ENCODE data around the gene C5AR1. TPM values are rescaled to one million over a fixed set of nuclear protein-coding genes. Genes with fewer than 3 reads are reported as not detected.

C5AR1 gene
- total RNA-seq, 1 donor from 2014 or later: 0.98 TPM

DNA sequence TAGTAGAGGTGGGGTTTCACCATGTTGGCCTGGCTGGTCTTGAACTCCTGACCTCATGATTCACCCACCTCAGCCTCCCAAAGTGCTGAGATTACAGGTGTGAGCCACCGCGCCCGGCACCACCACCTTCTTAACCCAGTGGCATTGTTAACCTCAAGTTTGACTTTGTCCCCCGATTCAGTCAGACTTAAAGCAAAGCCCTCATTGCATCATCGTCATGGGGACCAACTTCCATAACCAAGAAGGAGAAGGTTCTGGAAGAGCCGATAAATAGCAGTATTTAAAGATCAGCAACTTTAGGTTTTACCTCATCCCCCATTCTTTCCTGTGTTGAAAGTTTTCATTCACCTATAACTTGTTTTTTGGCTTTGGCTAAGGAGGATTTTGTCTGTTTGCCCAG lies 41.6 kb upstream of the C5AR1 start:
- peaks cover 37% of the 10 kb centered on the region for H3K36me3 Mint-ChIP-seq
- DNase-seq (ENCODE audit: low spot score in 2 of 2, unreplicated experiment in 2 of 2): no peak

GRCh38 chr19:47269596-47269995 lies 40.1 kb upstream of the C5AR1 start:
- Mint-ChIP-seq H3K9me3 (no peaks in the 10 kb centered on the region), H3K27ac (no peak overlapping the region), H3K36me3 (peaks cover 30% of the 10 kb centered on the region), H3K27me3 (ENCODE audit: low read depth) (no peaks in the 10 kb centered on the region), H3K4me3 (no peak overlapping the region), H3K4me1 (peaks cover 10% of the 10 kb centered on the region)
- no peak for DNase-seq (ENCODE audit: low spot score in 2 of 2, unreplicated experiment in 2 of 2)
- TF ChIP-seq CTCF (IDR thresholded peaks at IDR 0.05; ENCODE audit: unreplicated experiment): no peak

More for the DNA sequence above, 41.6 kb upstream of the C5AR1 start:
- Mint-ChIP-seq H3K4me3 (no peak overlapping the region), H3K4me1 (peaks cover 9% of the 10 kb centered on the region), H3K27me3 (ENCODE audit: low read depth) (no peaks in the 10 kb centered on the region), H3K9me3 (no peaks in the 10 kb centered on the region), H3K27ac (no peak overlapping the region)
- no peak for TF ChIP-seq CTCF (IDR thresholded peaks at IDR 0.05; ENCODE audit: unreplicated experiment)

GRCh38 chr19:47270408-47270807 lies 39.3 kb upstream of the C5AR1 start:
- Mint-ChIP-seq H3K27ac (no peak overlapping the region), H3K27me3 (ENCODE audit: low read depth) (no peaks in the 10 kb centered on the region), H3K36me3 (peaks cover 27% of the 10 kb centered on the region), H3K4me3 (no peak overlapping the region), H3K9me3 (no peaks in the 10 kb centered on the region), H3K4me1 (peaks cover 12% of the 10 kb centered on the region)
- DNase-seq (ENCODE audit: low spot score in 2 of 2, unreplicated experiment in 2 of 2): no peak
- no peak for TF ChIP-seq CTCF (IDR thresholded peaks at IDR 0.05; ENCODE audit: unreplicated experiment)

GRCh38 chr19:47271949-47272348 lies 37.7 kb upstream of the C5AR1 start:
- TF ChIP-seq CTCF (IDR thresholded peaks at IDR 0.05; ENCODE audit: unreplicated experiment): no peak
- Mint-ChIP-seq H3K36me3 (peaks cover 18% of the 10 kb centered on the region), H3K4me1 (peaks cover 21% of the 10 kb centered on the region), H3K27ac (no peak overlapping the region), H3K27me3 (ENCODE audit: low read depth) (no peaks in the 10 kb centered on the region), H3K4me3 (peak overlapping the region; percentile 86), H3K9me3 (no peaks in the 10 kb centered on the region)
- DNase-seq (ENCODE audit: low spot score in 2 of 2, unreplicated experiment in 2 of 2): no peak

DNA sequence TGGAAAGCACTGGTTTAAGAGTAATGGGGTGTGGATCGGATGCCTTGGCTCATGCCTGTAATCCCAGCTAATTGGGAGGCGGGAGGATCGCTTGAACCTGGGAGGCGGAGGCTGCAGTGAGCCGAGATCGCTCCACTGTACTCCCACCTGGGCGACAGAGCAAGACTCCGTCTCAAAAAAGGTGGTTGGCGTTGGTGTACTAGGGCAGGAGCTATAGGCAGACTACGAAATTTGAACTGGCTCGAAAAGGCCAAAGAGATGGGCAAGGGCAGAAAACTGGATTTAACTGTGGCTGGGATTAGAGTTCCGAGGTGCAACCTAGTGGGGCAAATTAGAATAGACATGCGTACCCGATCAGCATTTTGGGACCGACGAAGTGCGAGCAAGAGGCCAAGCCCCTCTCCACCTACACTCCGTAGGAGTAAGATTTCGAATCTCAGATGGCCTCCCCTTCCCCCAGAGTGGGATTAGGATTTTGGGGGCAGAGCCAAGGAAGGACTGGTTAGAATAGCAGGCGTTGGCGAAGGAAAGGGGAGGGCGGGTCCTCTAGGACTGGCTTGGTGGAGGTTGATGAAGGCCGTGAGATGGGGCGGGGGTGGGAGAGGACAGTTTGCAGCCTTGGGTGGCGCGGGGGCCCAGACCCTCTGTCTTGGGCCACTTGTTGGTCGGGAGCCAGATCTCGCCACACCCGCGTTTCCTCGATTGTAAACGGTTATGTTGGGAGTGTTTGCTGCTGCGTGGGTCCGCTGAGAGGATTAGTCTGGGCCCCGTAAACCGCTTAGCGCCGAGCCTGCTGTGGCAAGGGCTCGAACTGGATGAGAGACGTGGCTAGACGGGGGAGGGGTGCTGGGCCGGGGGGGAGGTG lies 37.0 kb upstream of the C5AR1 start:
- DNase-seq (ENCODE audit: low spot score in 2 of 2, unreplicated experiment in 2 of 2): no peak
- H3K27me3 Mint-ChIP-seq (ENCODE audit: low read depth): no peaks in the 10 kb centered on the region
- H3K4me1 Mint-ChIP-seq: peaks cover 21% of the 10 kb centered on the region
- H3K36me3 Mint-ChIP-seq: peaks cover 13% of the 10 kb centered on the region
- H3K4me3 Mint-ChIP-seq: peak overlapping the region; percentile 86
- TF ChIP-seq CTCF (IDR thresholded peaks at IDR 0.05; ENCODE audit: unreplicated experiment): no peak
- peak overlapping the region; percentile 97 for H3K27ac Mint-ChIP-seq
- no peaks in the 10 kb centered on the region for H3K9me3 Mint-ChIP-seq

Data from mesothelial cell of epicardium (in vitro differentiated cells).